Caki2 (cell line): ENCODE measurements around the gene DDR2. TPM values are rescaled to one million over a fixed set of nuclear protein-coding genes. Genes with fewer than 3 reads are reported as not detected.
"Not testable (repeated sequence)": the region's sequence is repeated elsewhere in the genome, so short reads cannot be mapped to it uniquely, and the experiment has no call there.

ENCODE experiments used
- DNase-seq: peaks from one replicate; pipeline ENCODE4 v3.0.0-alpha.2; 2015; ENCODE audit warnings: low read depth
- in situ Hi-C: cut with HindIII; loops from 2 replicates; pipeline ENCODE4 v1.10.0; 2016; ENCODE audit warnings: low sequenced_read_pairs, low pct_unique_long_range_greater_than_20kb, mixed read lengths
- total RNA-seq: library from RNA; depleted of rRNA; stranded (reverse); fragments of >200 nt; shearing (Covaris generic); gene quantifications from 2 replicates; pipeline ENCODE4 v1.2.3, GENCODE V29; 2014; ENCODE audit warnings: low replicate concordance; rRNA removed

DDR2 gene
- not detected in 2 replicates for total RNA-seq

GRCh38 chr1:162632217-162632666 lies at the start of gene DDR2:
DDR2 (plus strand) TSS chr1:162632464; CDS start chr1:162719064, 86,600 bp downstream.
- in situ Hi-C loops, result no loop called here
- DNase-seq, result no peak

DNA sequence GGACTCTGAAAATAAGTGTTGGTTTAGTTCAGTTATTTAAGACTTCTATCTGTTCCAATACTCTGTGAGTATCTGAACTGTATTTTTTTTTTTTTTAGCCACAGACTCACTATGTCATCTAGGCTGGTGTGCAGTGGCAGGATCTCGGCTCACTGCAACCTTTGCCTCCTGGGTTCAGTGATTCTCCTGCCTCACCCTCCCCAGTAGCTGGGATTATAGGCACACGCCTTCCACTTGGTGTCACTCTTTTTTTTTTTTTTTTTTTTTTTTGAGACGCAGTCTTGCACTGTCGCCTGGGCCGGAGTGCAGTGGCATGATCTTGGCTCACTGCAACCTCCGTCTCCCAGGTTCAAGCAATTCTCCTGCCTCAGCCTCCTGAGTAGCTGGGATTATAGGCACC lies 49.4 kb upstream of the DDR2 start:
- DNase-seq, in situ Hi-C loops: not testable (repeated sequence)

DNA sequence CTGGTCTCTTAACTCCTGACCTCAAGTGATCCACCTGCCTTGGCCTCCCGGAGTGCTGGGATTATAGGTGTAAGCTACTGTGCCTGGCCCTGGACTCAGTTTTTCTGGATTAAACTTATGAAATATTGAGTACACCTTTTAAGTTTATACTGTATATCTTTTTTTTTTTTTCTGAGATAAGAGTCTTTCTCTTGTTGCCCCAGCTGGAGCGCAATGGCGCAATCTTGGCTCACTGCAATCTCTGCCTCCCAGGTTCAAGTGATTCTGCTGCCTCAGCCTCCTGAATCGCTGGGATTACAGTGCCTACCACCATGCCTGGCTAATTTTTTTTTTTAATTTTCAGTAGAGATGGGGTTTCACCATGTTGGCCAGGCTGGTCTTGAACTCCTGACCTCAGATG lies 47.2 kb upstream of the DDR2 start:
- DNase-seq, in situ Hi-C loops: not testable (repeated sequence)

DNA sequence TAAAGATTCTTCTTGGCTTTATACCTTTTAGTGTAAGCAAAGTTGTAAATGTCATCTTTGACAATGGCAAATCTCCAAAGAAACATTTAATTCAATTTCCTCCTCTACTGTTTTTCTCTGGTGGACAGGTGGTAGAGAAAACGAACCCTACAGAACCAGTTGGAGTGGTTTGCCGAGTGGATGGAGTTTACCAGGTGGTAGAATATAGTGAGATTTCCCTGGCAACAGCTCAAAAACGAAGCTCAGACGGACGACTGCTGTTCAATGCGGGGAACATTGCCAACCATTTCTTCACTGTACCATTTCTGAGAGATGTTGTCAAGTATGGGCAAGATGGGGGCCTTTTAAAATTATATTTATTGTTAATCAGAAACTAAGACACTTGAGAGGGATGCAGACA lies 44.9 kb upstream of the DDR2 start:
- in situ Hi-C loops, result no loop called here
- DNase-seq, result no peak

GRCh38 chr1:162587761-162588260 lies 44.5 kb upstream of the DDR2 start:
- DNase-seq, result no peak
- in situ Hi-C loops, result no loop called here

DNA sequence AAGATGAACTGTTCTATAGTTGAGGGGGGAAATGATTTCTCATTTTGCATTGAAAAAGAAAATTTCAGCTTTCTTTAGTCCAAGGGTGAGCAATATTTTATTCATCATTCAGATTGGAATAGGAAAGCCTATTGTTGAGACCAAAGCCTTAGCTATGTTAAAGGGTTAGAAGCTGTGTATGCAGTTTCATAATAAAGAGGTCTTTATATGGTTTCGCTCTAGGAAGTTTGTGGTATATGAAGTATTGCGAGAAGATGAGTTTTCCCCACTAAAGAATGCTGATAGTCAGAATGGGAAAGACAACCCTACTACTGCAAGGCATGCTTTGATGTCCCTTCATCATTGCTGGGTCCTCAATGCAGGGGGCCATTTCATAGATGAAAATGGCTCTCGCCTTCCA lies 42.2 kb upstream of the DDR2 start:
- in situ Hi-C loops, result no loop called here
- DNase-seq, result no peak

- in situ Hi-C loops, result no loop called here
- DNase-seq, result no peak
Measured at GRCh38 chr1:162590686-162591085, 41.6 kb upstream of the DDR2 start.

GRCh38 chr1:162596514-162597170 lies 35.6 kb upstream of the DDR2 start:
- DNase-seq, result no peak
- in situ Hi-C loops, result no loop called here

DNA sequence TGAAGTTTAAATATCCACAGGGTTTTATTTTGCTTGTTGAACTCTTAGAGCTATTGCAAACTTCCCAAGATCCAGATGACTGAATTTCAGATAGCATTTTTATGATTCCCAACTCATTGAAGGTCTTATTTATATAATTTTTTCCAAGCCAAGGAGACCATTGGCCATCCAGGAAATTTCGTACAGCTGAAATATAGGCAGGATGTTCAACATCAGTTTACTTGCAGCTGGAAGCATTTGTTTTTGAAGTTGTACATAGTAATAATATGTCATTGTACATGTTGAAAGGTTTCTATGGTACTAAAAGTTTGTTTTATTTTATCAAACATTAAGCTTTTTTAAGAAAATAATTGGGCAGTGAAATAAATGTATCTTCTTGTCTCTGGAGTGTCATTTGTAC lies 32.8 kb upstream of the DDR2 start:
- no peak for DNase-seq
- in situ Hi-C loops, result no loop called here

DNA sequence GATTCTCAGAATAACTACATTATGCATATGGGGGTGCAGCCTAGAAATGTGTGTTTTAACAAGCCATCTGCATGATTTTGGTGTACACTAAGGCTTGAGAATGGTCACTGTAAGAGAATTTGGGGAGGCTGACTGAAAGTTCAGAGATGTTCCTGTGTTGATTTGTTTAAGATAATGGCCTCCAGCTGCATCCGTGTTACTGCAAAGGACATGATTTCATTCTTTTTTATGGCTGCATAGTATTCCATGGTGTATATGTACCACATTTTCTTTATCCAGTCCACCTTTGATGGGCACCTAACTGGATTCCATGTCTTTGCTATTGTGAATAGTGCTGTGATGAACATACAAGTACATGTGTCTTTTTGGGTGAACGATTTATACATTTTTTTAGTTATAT lies 29.1 kb upstream of the DDR2 start:
- DNase-seq, in situ Hi-C loops: not testable (repeated sequence)

- in situ Hi-C loops, result no loop called here
- peak; percentile 20 for DNase-seq
Measured at GRCh38 chr1:162605225-162605927, 26.9 kb upstream of the DDR2 start.

GRCh38 chr1:162609306-162609705 lies 23.0 kb upstream of the DDR2 start:
- no peak for DNase-seq
- in situ Hi-C loops, result no loop called here

DNA sequence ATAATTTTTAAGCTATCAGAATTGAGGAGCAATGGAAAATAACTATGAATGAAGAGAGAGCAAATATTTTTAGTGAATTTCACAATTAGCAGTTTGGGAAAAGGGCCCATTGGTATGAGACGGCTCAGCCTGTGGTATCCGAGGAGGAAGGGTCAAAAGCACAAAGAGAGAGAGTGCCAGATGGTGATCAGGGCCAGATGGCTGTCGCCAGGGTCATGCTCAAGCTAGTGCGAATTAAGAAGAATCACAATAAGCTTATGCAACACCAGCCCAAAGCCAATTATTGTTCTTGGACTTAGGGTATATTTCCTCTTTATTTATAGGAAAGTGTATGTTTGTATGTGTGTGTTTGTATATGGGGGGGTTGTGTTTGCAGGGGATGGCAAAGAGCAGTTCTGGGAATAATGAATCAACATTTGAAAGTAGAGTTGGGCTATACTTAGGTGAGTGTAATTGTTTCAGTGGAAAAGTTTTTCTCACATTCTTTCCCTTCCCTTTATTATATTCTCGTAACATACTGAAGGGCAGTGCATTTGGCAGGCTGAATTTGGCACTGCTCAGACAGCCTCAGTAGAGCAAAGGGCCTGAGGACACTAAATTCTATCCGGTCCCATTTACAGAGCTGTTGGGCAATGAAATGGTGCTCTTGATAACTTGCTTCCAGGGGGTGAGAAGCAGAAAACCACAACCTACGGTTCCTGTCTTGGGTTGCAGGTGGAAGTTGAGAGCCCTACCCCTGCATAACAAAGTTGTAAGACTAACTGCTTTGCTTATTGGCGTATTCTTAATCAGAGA lies 19.5 kb upstream of the DDR2 start:
- DNase-seq, result no peak
- in situ Hi-C loops, result no loop called here

DNA sequence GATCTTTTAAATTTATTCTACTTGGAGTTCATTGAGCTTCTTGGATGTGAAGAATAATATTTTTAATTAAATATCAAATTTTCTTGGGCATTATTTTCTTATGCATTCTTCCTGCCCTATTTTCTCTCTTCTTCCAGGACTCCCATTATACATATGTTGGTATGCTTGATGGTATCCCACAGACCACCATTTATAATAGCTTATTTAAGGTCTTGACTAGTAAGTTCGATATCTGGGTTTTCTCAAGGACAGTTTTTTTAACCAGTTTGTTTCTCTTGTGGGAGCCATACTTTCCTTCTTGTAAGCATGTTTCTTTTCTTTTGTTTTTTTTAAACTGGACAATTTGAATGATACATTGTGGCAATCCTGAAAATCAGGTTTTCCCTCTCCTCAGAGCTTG lies 15.4 kb upstream of the DDR2 start:
- in situ Hi-C loops, result no loop called here

GRCh38 chr1:162617513-162617912 lies 14.8 kb upstream of the DDR2 start:
- DNase-seq, result no peak
- in situ Hi-C loops, result no loop called here

More for the DNA sequence above, 15.4 kb upstream of the DDR2 start:
- no peak for DNase-seq

- in situ Hi-C loops, result no loop called here
- no peak for DNase-seq
Measured at GRCh38 chr1:162619076-162619475, 13.2 kb upstream of the DDR2 start.

DNA sequence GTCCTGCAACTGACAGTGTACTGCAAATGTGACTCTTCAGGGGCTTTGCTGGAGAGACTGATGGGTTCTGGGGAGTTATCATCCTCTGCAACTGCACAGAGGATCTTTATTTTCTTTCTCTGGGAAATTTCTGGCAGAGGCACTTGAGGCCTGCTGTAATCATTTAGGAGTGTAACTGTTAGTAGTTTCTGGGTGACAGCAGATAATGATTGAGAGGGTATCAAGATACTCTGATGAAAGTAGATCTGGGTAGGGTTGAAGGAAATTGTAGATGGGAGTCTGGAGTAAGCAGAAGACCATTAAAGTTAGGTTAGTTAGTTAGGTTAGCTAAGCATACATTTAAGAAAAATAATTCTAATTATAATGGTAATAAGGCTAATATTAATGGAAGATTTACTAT lies 11.0 kb upstream of the DDR2 start:
- no peak for DNase-seq
- in situ Hi-C loops, result no loop called here

- in situ Hi-C loops, result no loop called here
- DNase-seq, result no peak
Measured at GRCh38 chr1:162625679-162626078, 6.6 kb upstream of the DDR2 start.

DNA sequence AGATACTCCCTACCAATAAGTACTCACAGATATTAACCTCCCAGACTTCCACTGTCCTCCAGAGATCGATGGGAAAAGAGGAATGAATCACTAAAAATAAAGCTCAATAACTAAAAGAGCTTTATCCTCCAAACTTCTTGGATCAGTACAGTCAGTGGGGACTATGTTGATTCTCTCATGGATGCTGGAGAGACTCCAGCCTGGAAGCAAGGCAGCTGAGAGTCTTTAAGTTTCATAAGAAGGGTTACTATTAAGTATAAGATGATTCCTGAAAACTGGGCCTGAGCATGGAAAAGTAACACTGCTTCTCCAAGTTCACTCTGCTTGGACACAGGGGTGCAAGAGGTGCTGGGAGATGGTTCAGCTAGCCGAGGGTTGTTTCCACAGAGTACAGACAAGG lies 6.2 kb upstream of the DDR2 start:
- no peak for DNase-seq
- in situ Hi-C loops, result no loop called here
